ENCODE data around the gene PSMG2. TPM values are rescaled to one million over a fixed set of nuclear protein-coding genes. Genes with fewer than 3 reads are reported as not detected.

PSMG2 gene, protein sequence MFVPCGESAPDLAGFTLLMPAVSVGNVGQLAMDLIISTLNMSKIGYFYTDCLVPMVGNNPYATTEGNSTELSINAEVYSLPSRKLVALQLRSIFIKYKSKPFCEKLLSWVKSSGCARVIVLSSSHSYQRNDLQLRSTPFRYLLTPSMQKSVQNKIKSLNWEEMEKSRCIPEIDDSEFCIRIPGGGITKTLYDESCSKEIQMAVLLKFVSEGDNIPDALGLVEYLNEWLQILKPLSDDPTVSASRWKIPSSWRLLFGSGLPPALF
- total RNA-seq: 73.0 TPM
- long read RNA-seq, transcript PSMG2-201 (7 exons, 1,686 nt): major isoform, 120 of 128 reads
- long read RNA-seq, partial matches to known transcripts: 3 of 128 reads
- long read RNA-seq, other reads (novel, unspliced or antisense): 5 of 128 reads

DNA sequence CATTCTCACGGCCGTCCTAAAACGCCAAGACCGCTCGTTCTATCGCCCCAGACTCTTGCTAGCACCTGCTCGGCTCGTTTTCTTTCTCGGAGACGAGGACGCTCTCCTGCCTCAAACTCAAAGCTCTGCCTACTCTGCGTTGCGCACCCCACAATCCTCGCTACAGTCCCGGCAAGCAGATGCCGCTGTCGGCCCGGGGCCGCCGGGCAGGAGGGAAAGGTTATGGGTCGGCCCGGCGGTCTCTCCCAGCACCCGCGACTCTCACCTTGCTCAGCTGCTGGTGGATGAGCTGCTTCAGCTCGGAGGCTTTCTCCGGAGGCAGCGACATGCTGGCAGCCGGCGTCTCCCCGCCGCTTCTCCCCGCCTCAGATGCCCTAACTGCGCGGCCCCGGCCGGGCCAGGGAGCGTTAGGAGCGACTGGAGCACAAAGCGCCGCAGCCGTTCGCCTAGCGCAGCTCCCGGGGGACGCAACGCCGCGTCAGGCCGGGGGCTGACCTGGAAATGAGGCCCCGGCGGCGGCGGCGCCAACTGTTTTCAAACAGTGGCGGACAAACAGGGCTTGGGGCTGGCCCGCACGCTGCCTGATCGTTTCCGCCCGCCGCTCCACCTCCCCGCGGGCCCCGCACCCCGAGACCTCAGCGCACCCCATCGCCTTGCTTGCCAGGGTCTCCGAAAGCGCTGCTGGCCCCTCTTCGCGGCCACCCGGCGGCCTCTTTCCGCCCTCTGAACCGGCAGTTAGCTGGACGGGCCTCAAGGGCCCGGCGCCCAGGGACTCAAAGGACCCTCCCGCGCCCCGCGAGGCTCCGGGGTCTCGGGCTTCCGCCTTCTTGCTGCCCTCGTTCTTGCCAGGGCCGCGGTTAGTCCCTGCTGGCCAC, at the start of gene PSMG2, which contains the start of gene CEP76:
Gene PSMG2, plus strand, starts transcription at position 822 of the 875 bp plus-strand sequence. CDS start 66 bp downstream, outside the sequence.
Gene CEP76, minus strand, starts transcription at position 503 of the 875 bp plus-strand sequence. Its CDS starts 175 bp downstream, at position 328.
- peak; percentile 97 for DNase-seq (ENCODE audit: low spot score)

DNA sequence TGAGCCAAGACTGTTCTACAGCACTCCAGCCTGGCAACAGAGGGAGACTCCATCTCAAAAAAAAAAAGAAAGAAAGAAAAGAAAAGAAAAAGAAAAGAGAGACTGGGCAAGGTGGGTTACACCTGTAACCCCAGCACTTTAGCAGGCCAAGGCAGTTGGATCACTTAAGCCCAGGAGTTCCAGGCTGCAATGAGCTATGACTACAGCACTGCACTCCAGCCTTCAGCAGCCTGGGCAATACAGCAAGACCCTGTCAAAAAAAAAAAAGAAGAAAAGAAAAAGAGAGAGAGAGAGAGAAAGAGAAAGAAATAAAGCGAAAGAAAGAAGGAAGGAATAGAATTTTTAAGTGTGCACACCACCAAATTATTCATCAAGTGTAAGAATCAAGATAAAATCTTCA, 47.9 kb upstream of the PSMG2 start:
- no peak for DNase-seq (ENCODE audit: low spot score)

DNA sequence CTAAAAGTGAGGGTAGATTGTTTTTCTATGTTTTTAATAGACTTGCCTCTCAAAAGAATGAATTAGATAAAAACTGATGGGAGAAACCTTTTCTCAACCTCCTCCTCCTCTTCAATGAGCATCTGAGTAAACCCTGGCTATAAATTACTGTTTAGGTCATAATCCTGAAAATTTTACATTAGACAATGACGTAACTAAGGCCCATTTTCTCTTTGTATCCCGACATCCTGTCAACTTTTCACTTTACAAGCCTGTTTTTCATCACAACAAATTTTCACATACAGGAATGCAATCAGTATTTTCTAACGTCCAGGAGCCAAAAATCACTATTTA, 46.3 kb upstream of the PSMG2 start:
- no peak for DNase-seq (ENCODE audit: low spot score)

DNA sequence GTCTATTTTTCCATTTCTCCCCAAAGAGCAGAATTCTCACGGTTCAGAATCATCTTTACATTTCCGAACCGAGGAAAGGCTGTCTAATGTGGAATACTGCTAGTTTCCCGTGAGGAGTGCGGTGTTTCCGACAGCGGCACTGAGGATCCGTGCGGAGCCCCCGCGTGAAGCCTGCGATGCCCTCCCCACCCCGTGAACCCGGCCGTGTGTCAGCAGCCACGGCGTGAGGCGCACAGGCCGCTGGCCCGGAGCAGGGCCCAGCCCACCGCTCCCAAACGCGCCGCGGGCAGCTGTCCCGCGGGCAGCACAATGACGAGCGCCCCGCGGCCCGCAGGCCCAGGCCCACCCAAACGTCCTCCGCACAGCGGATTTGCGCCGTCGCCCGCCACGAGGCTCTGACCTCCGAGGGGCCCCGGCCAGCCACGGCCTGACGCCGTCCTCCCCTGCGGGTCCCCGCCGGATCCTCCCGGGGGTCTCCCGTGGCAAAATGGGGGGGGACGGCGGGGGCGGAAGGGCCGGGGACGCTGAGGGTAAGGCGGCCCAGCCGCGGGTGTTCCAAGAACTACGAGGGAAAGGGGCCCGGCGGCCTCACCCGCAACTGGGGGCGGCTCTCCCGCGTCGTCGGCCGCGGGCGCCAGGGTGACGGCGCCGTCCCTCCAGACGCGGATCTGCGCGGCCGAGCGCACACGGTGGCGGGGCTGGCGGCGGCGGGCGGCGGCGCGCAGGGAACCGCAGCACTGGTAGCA, 45.7 kb upstream of the PSMG2 start:
- no peak for DNase-seq (ENCODE audit: low spot score)

DNA sequence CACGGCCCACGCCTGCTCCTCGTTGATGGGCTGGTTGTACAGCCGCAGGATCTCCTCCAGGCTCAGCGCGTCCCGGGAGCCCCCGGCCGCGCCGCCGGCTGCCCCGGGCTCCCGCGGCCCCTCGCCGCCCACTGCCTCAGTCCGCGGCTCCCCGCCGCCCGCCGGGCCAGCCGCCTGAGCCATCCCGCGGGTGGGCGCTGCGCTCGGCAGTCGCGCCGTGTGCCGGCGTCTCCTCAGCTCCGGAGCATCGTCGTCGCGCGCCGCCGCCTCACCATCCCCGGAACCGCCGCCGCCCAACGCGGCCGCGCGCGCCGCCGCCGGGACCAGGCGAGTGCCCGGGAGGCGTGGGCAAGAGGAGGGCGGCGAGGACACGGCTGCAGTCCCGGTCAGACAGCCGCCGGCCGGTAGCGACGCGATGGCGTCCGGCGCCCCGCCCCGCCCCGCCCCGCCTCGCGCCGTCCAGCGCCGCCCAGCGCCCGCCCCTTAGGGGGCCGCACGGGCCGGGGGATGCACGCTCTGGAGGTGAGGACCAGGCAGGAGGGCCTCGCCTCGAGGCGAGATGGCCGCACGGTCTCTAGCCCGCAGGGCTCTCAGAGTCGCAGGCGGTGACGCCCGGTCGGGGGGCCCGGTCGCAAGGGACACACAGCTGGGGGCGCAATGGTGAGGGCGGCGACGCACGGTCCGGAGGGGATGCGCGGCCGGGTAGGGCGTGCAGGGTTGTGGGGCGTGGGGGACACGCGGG, 45.0 kb upstream of the PSMG2 start, which contains the start of gene SPIRE1:
Gene SPIRE1, minus strand, starts transcription at position 424 of the 742 bp plus-strand sequence. Its CDS starts 241 bp downstream, at position 183.
- DNase-seq (ENCODE audit: low spot score): no peak

DNA sequence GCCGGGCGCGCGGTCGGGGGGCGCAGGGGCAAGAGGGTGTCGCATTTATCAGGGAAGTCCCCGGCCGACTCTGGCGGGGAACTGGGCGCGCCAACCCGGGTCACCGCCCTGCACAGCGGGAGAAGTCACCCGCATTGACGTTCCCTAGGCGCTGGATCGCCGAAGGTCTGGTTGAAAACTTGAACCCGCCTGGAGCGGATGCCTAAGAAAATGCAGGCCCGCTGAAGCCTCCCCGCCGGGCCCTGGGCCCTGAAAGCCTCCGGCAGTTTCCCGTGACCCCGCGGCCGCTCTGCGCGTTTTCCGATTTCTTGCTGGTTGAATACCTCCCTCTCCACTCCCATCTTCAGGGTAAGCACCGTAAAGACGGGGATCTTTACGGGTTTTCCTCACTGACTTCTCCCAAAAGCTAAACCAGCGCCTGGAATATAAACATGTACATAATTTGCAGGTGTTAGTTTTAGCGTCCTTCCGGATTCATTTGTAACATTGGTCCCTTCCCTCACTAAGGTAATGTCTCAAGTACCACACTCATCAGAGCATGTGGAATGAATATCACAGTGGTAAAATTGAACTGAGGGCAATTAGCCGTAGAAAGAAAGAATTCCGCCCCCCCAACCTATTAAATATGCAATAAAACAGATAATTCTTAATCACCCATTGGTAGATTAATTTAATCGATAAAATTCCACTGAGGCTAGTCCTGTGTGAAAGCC, 44.3 kb upstream of the PSMG2 start:
- no peak for DNase-seq (ENCODE audit: low spot score)

DNA sequence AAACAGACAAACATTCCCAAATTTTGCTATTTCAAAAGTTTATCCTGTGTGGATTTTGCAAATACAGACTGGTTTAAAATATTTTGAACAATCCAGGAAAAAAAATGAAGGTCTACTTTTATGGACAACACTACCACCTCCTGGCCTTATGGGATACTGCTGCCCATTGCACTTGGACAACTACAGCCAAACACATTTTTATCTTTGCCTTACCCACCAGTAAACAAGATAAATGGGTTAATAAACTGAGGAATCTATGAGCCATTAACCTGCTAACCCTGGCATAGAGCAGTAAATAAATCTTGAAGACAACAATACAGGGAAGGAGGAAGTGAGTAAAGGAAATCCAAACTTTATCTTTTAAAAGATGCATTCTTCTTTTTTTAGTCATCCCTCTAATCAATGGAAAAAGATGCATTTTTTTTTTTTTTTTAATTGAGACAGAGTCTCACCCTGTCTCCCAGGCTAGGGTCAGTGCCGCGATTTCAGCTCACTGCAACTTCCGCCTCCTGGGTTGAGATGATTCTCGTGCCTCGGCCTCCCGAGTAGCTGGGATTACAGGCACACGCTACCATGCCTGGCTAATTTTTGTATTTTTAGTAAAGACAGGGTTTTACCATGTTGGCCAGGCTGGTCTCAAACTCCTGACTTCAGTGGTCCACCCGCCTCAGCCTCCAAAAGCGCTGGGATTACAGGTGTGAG, 42.8 kb upstream of the PSMG2 start:
- DNase-seq (ENCODE audit: low spot score): no peak

DNA sequence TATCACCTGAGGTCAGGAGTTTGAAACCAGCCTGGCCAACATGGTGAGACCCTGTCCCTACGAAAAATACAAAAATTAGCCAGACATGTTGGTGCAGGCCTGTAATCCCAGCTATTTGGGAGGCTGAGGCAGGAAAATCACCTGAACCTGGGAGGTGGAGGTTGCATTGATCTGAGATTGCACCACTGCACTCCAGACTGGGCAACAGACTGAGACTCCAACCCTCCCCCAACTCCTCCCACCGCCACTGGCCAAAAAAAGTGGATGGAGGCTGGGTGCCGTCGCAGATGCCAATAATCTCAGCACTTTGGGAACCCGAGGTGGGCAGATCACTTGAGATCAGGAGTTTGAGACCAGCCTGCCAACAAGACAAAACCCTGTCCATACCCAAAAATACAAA, 34.8 kb upstream of the PSMG2 start:
- DNase-seq (ENCODE audit: low spot score): no peak

DNA sequence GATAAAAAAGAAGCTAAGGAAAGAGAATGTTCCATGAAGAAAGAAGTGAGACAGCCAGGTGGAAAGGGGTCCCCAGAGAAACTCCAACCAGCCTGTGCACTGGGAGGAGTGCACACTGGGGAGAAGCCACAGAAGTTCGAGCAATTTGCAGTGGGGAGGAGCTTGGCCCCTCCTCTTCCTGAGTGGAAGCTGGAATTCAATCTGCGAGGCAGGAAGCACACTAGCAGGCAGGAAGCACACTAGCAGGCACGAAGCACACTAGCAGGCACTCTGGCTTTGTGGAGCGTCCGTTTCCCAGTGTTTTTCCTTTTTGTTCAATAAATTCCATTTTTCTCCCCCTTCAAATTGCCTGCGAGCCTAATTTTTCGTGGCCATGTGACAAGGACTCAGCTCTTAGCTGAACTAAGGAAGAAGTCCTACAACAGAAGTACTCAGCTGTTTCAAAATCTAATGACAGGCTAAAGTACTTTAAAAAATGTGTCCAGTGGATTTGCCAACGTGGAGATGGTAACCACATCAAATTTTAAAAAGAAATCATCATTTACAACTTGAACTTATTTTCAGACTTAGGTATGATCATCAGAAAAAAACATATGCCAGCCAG, 23.6 kb upstream of the PSMG2 start:
- no peak for DNase-seq (ENCODE audit: low spot score)

DNA sequence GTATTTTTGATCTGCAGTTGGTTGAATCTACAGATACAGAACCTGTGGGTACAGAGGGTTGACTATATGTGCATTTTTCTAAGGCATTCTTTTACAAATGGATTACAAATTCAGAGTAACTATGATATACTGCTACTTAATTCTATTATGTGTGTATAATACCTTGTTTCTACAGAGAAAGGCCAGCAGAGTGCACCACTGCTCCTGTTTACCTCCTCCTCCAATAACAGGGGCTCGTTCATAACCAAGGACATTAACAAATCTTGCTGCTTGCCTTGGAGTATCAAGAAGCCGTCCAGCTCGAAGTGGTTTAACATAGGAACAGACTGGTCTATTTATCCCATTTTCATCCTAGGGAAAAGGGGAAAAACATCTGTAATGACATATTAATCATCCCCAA, 16.7 kb upstream of the PSMG2 start:
- no peak for DNase-seq (ENCODE audit: low spot score)

DNA sequence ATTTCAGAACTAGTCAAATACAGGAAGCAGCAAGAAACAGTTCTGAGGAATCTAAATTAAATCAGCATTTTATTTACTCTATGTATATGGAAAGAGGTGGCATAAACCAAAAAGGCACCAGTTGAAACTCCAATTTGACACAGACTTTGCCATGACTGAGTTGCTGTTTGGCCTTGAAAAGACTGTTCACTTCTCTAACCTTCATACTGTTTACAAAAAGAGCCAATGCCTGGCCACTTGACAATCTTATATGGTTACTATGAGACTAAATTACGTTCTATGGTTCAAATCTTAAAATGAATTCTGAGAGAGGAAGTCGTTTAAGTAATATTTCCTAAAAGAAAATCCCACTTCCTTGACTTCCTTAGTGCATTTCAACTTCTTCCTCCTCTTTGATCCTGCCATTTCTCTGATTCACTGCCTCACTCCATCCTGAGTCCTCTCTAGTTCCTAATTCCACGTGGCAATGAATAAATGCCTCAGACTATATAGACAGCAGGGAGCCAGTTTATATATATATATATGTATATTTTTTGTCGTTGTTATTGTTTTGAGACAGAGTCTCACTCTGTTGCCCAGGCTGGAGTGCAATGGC, 13.5 kb upstream of the PSMG2 start:
- no peak for DNase-seq (ENCODE audit: low spot score)

DNA sequence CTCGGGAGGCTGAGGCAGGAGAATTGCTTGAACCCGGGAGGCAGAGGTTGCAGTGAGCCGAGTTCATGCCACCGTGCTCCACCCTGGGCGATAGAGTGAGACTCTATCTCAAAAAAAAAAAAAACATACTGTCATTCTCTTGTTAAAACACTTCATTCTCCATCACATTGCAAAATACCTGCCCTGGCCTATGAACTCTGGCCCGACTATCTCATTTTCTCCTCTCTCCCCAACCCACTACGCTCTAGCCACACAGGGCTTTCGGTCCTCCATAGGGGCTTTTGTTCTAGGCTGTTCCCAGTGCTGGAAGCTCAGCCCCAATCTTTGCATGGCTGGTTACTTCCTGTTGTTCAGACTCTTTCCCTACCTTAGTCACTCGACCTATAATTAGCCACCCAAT, 10.6 kb upstream of the PSMG2 start:
- DNase-seq (ENCODE audit: low spot score): no peak

DNA sequence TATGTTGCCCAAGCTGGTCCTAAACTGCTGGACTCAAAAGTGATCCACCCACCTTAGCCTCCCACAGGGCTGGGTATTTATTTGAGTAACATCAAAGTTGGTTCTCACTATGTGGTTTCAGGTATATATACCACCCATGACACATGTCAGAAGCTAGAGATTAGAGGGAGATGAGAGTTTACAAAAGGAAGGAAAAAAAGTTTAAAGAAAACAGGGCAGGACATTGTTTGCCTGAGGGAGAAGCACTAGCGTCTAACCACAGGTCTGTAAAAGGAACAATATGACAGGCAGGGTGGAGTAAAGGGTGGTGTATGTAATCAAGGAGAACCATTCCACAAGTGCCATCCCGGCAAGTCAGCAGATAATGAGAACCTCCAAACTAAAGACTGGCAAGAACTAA, 8.8 kb upstream of the PSMG2 start:
- no peak for DNase-seq (ENCODE audit: low spot score)

DNA sequence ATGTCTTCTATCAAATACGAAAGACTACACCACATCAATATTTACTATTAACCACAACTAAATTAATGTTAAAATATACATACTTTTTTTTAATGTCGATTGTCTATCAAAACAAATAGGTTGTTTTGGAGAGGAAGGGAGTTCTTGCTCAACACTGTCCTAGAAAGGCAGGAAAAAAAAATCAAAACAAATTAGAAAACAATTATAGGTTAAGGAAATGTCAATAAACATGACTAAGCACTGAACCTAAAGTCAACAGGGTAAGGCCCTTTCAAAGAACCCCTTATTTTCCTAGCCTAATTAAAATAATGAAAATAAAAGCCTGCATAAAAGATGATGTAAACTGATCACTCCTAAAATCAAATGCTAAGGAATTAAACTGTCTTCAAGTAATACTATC, 3.1 kb upstream of the PSMG2 start:
- DNase-seq (ENCODE audit: low spot score): no peak

DNA sequence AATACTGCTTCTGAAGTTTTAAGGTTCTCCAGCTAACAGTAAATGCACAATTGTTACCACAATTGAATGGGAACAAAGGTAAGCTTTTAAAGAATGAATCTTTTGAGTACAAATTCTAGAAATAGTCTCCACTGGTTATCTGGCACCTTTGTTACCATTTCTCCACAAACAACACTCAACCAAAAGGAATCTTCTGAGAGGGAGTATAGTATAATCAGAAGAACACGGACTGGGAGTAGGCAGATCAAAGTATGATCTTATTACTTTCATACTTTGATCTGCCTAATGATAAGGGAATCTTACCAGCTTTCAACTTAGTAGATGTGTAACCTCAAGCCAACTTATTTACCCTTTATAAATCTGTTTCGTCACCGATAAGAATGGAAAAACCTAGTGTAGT, 1.7 kb upstream of the PSMG2 start:
- no peak for DNase-seq (ENCODE audit: low spot score)

DNA sequence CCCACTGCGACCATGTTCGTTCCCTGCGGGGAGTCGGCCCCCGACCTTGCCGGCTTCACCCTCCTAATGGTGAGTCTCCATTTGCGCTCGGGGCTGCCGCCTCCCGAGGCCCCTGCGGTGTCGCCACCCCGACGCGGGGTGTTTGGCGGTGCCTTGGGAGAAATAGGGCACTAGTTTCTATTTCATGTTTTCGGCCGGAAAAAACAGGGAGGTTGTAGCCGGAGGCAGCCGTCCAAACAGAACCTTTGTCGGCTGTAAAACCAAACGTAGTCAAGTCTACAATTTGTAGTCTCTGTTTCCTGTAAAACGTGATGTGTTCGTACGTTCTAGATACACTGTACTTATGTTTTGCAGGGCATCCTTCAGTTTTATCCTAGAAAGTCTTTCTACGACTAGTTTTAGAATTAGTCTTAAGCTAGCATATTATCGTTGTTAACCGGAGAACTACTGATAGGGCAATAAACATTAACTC, 290 bp downstream of the PSMG2 start:
- DNase-seq (ENCODE audit: low spot score): no peak

DNA sequence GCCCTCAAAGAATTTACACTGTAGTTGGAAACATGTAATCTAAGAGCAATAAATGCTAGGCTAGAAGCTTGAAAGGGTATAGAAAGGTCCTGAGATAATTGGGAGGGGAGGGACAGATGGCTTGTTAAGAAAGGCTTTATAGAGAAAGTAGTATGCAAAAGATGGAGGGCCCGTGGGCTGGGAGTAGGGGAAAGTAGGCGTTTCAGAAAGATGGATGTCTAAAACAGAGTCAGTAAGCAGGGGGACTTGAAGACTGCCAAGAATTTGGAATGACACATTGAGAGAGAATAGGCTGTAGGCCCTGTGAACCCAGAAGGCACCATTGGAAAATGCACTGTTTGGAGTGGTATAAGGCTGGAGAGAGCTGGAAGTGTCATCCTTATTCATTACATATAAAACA, 822 bp downstream of the PSMG2 start:
- DNase-seq (ENCODE audit: low spot score): no peak

DNA sequence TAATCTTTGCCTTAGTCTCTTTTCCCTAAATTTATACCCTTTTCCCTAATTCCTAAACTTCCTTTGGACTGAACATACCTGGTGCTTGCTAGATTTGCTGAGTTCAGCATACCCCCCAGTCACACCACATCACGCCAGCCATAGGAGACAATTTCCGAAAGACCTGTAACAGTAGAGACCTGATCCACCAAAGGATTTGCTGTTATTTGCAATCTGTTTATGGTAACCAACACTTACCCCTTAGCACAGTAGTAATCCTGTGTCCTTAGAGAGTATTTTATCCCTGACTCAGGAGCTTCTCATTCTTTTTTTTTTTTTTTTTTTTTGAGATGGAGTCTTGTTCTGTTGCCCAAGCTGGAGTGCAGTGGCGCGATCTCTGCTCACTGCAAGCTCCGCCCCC, 8.6 kb downstream of the PSMG2 start:
- no peak for DNase-seq (ENCODE audit: low spot score)

All from mesenteric fat pad (tissue), 1 donor.